Thymus (tissue), 11 donors: ENCODE results near the gene SH2D1B. TPM values are rescaled to one million over a fixed set of nuclear protein-coding genes. Genes with fewer than 3 reads are reported as not detected.
"Not testable (repeated sequence)": the region's sequence is repeated elsewhere in the genome, so short reads cannot be mapped to it uniquely, and the experiment has no call there.

ENCODE experiments used
- DNase-seq, 9 donors: peaks; one replicate each; pipeline ENCODE4 v3.0.0-alpha.2; 2013; ENCODE audit warnings: low spot score in 9 of 9, low read depth in 6 of 9, missing footprints in 1 of 9
- H3K27ac ChIP-seq, 2 donors: one replicate each; pipeline ENCODE4 v1.5.1; 2013; ENCODE audit warnings: control low read depth in 1 of 2, low read depth in 1 of 2, low read length in 1 of 2, mild to moderate bottlenecking in 1 of 2, moderate library complexity in 1 of 2
- H3K27me3 ChIP-seq, 2 donors: one replicate each; pipeline ENCODE4 v1.5.1; 2013; ENCODE audit warnings: low read length in 1 of 2; ENCODE audit not compliant: control insufficient read depth in 2 of 2, insufficient read depth in 1 of 2
- H3K36me3 ChIP-seq, 2 donors: one replicate each; pipeline ENCODE4 v1.5.1; 2013; ENCODE audit warnings: low read length in 1 of 2, mild to moderate bottlenecking in 1 of 2, moderate library complexity in 1 of 2; ENCODE audit not compliant: control insufficient read depth in 2 of 2, insufficient read depth in 2 of 2
- H3K4me1 ChIP-seq, 2 donors: one replicate each; pipeline ENCODE4 v1.5.1; 2013; ENCODE audit warnings: low read length in 2 of 2; ENCODE audit not compliant: control insufficient read depth in 2 of 2, insufficient read depth in 2 of 2
- H3K4me3 ChIP-seq, 2 donors: one replicate each; pipeline ENCODE4 v1.5.1; 2013; ENCODE audit warnings: low read length in 2 of 2, control low read depth in 1 of 2, mild to moderate bottlenecking in 1 of 2
- H3K9me3 ChIP-seq, 2 donors: one replicate each; pipeline ENCODE4 v1.5.1; 2013; ENCODE audit warnings: low read length in 1 of 2, mild to moderate bottlenecking in 1 of 2; ENCODE audit not compliant: control insufficient read depth in 2 of 2, insufficient read depth in 1 of 2
- WGBS: extraction: QIAGEN DNeasy Blood & Tissue Kit; methylation state at CpG from one replicate; pipeline ENCODE4 v1.1.7; 2013; 5-methylcytosine and 5-hydroxymethylcytosine counted together
- polyA plus RNA-seq: library from polyadenylated mRNA; stranded (reverse); fragments of 200-250 nt; gene quantifications from one replicate; pipeline ENCODE4 v1.2.3, GENCODE V29; 2013
- total RNA-seq: library from RNA; stranded (reverse); fragments of 120-200 nt; gene quantifications from one replicate; pipeline ENCODE4 v1.2.4, GENCODE V29; 2013
- donor health status: healthy.

SH2D1B gene
- total and polyA plus RNA-seq, 2 donors: 0.27 to 0.47 TPM

DNA sequence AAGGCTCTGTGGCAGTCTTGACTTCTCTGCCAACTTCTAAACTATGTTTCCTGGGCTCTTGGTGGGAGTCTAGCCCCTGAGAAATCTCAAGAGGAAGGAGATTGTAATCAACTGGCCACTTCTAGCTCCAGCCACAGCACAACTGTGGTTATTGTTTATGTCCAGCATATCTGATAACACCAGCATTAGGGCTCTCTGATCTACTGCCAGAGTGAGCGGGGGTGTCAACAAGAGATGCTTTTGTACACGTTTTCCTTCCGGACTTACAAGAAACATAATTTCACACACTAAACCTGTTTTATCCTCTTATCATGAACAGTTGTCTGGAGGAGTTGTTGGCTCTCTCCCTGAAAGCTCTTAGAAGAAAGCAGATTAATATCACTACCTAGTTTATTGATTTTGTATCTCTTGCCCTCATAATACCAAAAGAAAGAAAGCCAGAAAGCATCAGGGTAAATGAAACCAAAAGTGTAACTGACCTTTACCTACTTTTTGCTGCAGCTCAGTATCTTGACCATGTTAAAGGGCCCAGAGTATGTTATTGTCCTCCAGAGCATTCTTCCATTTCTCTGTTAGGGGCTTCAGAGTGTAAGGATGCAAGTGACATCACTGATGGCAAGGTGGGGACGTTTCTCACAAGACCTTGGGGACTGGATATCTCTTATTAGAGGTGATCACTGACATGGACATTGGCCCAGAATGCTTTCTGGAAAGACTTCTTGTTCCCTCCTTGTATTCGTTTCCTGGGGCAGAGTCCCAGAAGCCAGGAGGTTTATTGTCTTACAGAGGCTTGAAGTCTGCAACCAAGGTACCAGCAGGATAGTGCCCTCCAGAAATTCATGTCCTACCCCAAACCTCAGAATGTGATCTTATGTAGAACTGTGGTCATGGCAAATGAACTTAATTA lies 9.6 kb upstream of the SH2D1B start:
- H3K27ac ChIP-seq: no peak overlapping the region
- no peak for DNase-seq
- H3K36me3 ChIP-seq: no peaks in the 10 kb centered on the region
- H3K4me3 ChIP-seq: no peak overlapping the region
- WGBS: 84% methylated on average over 5 of the region's 5 CpGs
- no peaks in the 10 kb centered on the region for H3K4me1 ChIP-seq
- H3K27me3 ChIP-seq: no peaks in the 10 kb centered on the region
- H3K9me3 ChIP-seq: no peaks in the 10 kb centered on the region

- 96% methylated on average over 3 of the region's 3 CpGs for WGBS
Observed at GRCh38 chr1:162420120-162420519, 8.2 kb upstream of the SH2D1B start.

GRCh38 chr1:162419450-162419931 lies 7.6 kb upstream of the SH2D1B start:
- not testable (repeated sequence) for DNase-seq, H3K4me3 ChIP-seq, H3K4me1 ChIP-seq, H3K9me3 ChIP-seq, H3K27ac ChIP-seq, H3K27me3 ChIP-seq, H3K36me3 ChIP-seq
- WGBS: 89% methylated on average over 9 of the region's 9 CpGs

More at GRCh38 chr1:162420120-162420519, 8.2 kb upstream of the SH2D1B start:
- Histone ChIP-seq H3K36me3 (no peaks in the 10 kb centered on the region), H3K27me3 (no peaks in the 10 kb centered on the region), H3K27ac (no peak overlapping the region), H3K9me3 (no peaks in the 10 kb centered on the region), H3K4me1 (no peaks in the 10 kb centered on the region), H3K4me3 (no peak overlapping the region)
- DNase-seq: no peak

DNA sequence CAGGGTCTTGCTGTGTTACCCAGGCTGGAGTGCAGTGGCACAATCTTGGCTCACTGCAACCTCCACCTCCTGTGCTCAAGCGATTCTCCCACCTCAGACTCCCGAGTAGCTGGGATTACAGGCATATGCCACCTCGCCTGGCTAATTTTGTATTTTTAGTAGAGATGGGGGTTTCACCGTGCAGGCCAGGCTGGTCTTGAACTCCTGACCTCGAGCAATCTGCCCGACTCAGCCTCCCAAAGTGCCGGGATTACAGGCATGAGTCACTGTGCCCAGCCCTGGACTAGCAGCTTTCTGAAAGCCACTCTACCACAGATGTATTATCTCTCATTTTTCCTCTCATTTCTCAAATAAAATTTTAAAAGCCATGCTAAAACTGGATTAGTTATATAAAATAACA lies 6.6 kb upstream of the SH2D1B start:
- DNase-seq, H3K4me3 ChIP-seq, H3K27ac ChIP-seq, H3K9me3 ChIP-seq, H3K4me1 ChIP-seq, H3K27me3 ChIP-seq, H3K36me3 ChIP-seq: not testable (repeated sequence)
- 97% methylated on average over 7 of the region's 7 CpGs for WGBS

- no peak overlapping the region for H3K27ac ChIP-seq
- WGBS: 97% methylated on average over 7 of the region's 7 CpGs
Observed at GRCh38 chr1:162417650-162418049, 5.7 kb upstream of the SH2D1B start.

GRCh38 chr1:162416909-162417308 lies 5.0 kb upstream of the SH2D1B start:
- Histone ChIP-seq H3K9me3 (no peaks in the 10 kb centered on the region), H3K27me3 (no peaks in the 10 kb centered on the region), H3K4me3 (no peak overlapping the region), H3K36me3 (no peaks in the 10 kb centered on the region), H3K4me1 (no peaks in the 10 kb centered on the region), H3K27ac (no peak overlapping the region)
- 97% methylated on average over 2 of the region's 2 CpGs for WGBS
- DNase-seq: no peak

More at GRCh38 chr1:162417650-162418049, 5.7 kb upstream of the SH2D1B start:
- H3K27me3 ChIP-seq: no peaks in the 10 kb centered on the region
- H3K4me3 ChIP-seq: no peak overlapping the region
- no peaks in the 10 kb centered on the region for H3K9me3 ChIP-seq
- no peak for DNase-seq
- no peaks in the 10 kb centered on the region for H3K4me1 ChIP-seq
- no peaks in the 10 kb centered on the region for H3K36me3 ChIP-seq

GRCh38 chr1:162416215-162416614 lies 4.3 kb upstream of the SH2D1B start:
- Histone ChIP-seq H3K4me3 (no peak overlapping the region), H3K4me1 (no peaks in the 10 kb centered on the region), H3K27ac (no peak overlapping the region), H3K36me3 (no peaks in the 10 kb centered on the region), H3K27me3 (no peaks in the 10 kb centered on the region), H3K9me3 (no peaks in the 10 kb centered on the region)
- DNase-seq: no peak

- WGBS: 98% methylated on average over 1 of the region's 1 CpG
- no peaks in the 10 kb centered on the region for H3K27me3 ChIP-seq
- H3K4me3 ChIP-seq: no peak overlapping the region
- no peaks in the 10 kb centered on the region for H3K36me3 ChIP-seq
- no peak overlapping the region for H3K27ac ChIP-seq
- no peak for DNase-seq
- H3K4me1 ChIP-seq: no peaks in the 10 kb centered on the region
- H3K9me3 ChIP-seq: no peaks in the 10 kb centered on the region
Observed at GRCh38 chr1:162407539-162407938, 4.4 kb downstream of the SH2D1B start.

- no peak for DNase-seq
- Histone ChIP-seq H3K4me1 (no peaks in the 10 kb centered on the region), H3K9me3 (no peaks in the 10 kb centered on the region), H3K27me3 (no peaks in the 10 kb centered on the region), H3K4me3 (no peak overlapping the region), H3K27ac (no peak overlapping the region), H3K36me3 (no peaks in the 10 kb centered on the region)
- 99% methylated on average over 2 of the region's 2 CpGs for WGBS
Observed at GRCh38 chr1:162406811-162407210, 5.1 kb downstream of the SH2D1B start.
